ENCODE measurements around the gene TRHDE.

TRHDE gene

DNA sequence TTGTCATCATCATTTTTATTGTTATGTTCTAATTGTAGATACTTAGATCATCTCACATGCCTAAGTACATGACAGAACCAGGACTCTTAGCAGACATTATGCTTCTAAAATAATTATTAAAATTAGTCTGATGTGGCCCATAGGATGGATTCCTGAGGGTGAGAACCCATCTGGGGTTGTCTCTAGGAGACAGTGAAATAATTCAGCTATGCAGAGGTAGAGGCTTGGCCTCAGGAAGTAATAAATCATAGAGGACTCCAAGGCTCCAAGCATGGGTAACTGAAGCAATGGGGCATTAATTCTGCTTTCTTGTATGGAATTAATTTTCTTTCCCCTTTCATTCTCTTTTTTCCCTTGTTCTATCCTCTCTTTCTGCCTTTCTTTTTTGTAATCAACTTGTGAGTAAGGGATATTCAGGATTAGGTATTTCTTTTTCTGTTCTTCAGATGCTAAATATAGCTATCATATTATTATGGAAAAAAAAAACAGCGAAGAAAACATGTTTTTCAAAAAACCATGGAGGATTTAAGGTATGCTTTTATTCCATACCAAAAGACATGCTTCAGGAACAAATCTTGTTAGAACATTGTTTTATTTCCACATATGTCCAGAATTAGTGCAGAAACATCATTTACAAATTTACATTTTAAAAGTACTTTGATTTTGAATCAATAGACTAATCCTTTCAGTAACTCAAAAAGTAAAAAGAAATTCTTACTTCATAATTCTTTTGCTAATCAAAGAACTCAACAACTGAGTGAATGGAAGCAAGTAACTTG is 263.2 kb downstream of the TRHDE start:
- ChIA-PET CTCF (no interaction called here), POLR2A (ENCODE audit: low non-redundant PET) (no interaction called here)
- no peak for DNase-seq (ENCODE audit: low spot score)
- no peak overlapping the region for H3K27ac ChIP-seq
- TF ChIP-seq CTCF (conservative IDR thresholded peaks at IDR 0.05; ENCODE audit: low read depth) = no peak

- DNase-seq (ENCODE audit: low spot score) = no peak
- TF ChIP-seq CTCF (conservative IDR thresholded peaks at IDR 0.05; ENCODE audit: low read depth) = no peak
- CTCF ChIA-PET = interaction anchor here (1.5 kb wide), 1 partner anchor 9 kb away, joined by 4 read pairs; no protein-coding TSS in a partner anchor
- POLR2A ChIA-PET (ENCODE audit: low non-redundant PET) = no interaction called here
- H3K27ac ChIP-seq = no peak overlapping the region
Observed at GRCh38 chr12:72540811-72541210, 268.6 kb downstream of the TRHDE start.

- POLR2A ChIA-PET (ENCODE audit: low non-redundant PET) = no interaction called here
Observed at GRCh38 chr12:72543777-72544467, 271.8 kb downstream of the TRHDE start.

DNA sequence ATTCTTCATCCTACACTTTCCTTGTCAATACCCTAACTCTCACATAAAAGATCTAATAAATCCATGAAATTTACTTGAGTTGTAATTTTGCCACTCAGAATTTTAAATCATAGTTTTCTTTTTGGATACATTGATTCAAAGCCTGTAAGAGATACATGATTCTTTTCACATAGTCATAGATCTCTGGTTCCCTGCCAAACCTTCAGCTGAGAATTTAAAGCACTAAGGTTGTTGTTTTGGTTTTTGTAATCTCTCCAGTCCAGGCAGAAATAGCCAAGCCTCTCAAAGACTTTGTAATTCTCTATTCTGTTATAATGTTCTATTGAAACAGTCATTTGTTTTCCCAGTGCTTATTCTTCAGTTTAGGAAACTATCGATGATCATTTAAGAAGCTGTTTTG is 273.9 kb downstream of the TRHDE start:
- CTCF ChIA-PET = interaction anchor here (0.7 kb wide), 1 partner anchor 9 kb away, joined by 3 read pairs; no protein-coding TSS in a partner anchor
- POLR2A ChIA-PET (ENCODE audit: low non-redundant PET) = no interaction called here
- no peak for DNase-seq (ENCODE audit: low spot score)
- no peak overlapping the region for H3K27ac ChIP-seq
- no peak for TF ChIP-seq CTCF (conservative IDR thresholded peaks at IDR 0.05; ENCODE audit: low read depth)

More at GRCh38 chr12:72543777-72544467, 271.8 kb downstream of the TRHDE start:
- CTCF ChIA-PET = interaction anchor here (0.6 kb wide), 1 partner anchor 40 kb away, joined by 9 read pairs; no protein-coding TSS in a partner anchor
- DNase-seq (ENCODE audit: low spot score) = no peak
- no peak overlapping the region for H3K27ac ChIP-seq
- no peak for TF ChIP-seq CTCF (conservative IDR thresholded peaks at IDR 0.05; ENCODE audit: low read depth)

GRCh38 chr12:72547573-72547972 is 275.4 kb downstream of the TRHDE start:
- ChIA-PET CTCF (no interaction called here), POLR2A (ENCODE audit: low non-redundant PET) (no interaction called here)
- no peak for DNase-seq (ENCODE audit: low spot score)
- no peak for TF ChIP-seq CTCF (conservative IDR thresholded peaks at IDR 0.05; ENCODE audit: low read depth)
- no peak overlapping the region for H3K27ac ChIP-seq

GRCh38 chr12:72549184-72549583 is 277.0 kb downstream of the TRHDE start:
- ChIA-PET CTCF (no interaction called here), POLR2A (ENCODE audit: low non-redundant PET) (no interaction called here)
- no peak overlapping the region for H3K27ac ChIP-seq
- no peak for DNase-seq (ENCODE audit: low spot score)
- no peak for TF ChIP-seq CTCF (conservative IDR thresholded peaks at IDR 0.05; ENCODE audit: low read depth)

Data from RWPE1 (cell line).